ENCODE results near the gene TUBB3.

Gene TUBB3

DNA sequence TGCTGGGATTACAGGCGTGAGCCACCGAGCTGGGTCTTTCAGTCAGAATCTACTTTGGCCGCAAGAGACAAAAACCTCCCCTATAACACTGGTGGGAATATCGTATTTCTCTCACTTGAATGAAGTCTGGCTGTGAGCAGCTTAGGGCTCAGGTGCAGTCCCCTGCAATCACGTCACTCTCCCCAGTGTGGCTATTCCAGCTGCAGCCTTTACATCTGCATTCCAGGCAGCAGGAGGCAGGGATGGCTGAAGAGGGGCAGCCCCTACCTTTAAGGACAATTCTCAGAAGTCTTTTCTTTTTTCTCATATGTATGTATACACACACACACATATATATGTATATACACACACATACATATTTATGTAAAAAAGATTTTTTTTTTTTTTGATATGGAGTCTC, 28.4 kb downstream of the TUBB3 start:
- Histone ChIP-seq H3K27me3 (replicated peaks; ENCODE audit: insufficient read depth, low read length) (no peaks in the 10 kb centered on the region), H3K9me3 (replicated peaks; ENCODE audit: insufficient read depth, low read length) (no peaks in the 10 kb centered on the region), H3K4me2 (ENCODE audit: low read depth, low read length) (no peak overlapping the region), H3K4me3 (ENCODE audit: low read length) (no peak overlapping the region), H3K27ac (ENCODE audit: low read length) (no peak overlapping the region), H3F3A (ENCODE audit: insufficient read depth, low read length) (no peaks in the 10 kb centered on the region), H3K4me1 (ENCODE audit: low read length) (no peaks in the 10 kb centered on the region), H2AFZ (ENCODE audit: low read length) (no peak overlapping the region), H3K36me3 (replicated peaks; ENCODE audit: insufficient read depth, low read length) (no peaks in the 10 kb centered on the region), H4K20me1 (ENCODE audit: insufficient read depth, low read length) (no peaks in the 10 kb centered on the region), H3K9ac (ENCODE audit: low read length) (no peak overlapping the region), H3K79me2 (ENCODE audit: low read length) (0 out of 2 replicates have a peak, but pooled peaks cover 3% of the 10 kb centered on the region), H3K9me2 (replicated peaks; ENCODE audit: insufficient read depth, low read length) (no peaks in the 10 kb centered on the region)
- no peak for TF ChIP-seq EZH2 (optimal IDR thresholded peaks at IDR 0.05; ENCODE audit: low read depth, low read length)
- TF ChIP-seq, protein P1, sequence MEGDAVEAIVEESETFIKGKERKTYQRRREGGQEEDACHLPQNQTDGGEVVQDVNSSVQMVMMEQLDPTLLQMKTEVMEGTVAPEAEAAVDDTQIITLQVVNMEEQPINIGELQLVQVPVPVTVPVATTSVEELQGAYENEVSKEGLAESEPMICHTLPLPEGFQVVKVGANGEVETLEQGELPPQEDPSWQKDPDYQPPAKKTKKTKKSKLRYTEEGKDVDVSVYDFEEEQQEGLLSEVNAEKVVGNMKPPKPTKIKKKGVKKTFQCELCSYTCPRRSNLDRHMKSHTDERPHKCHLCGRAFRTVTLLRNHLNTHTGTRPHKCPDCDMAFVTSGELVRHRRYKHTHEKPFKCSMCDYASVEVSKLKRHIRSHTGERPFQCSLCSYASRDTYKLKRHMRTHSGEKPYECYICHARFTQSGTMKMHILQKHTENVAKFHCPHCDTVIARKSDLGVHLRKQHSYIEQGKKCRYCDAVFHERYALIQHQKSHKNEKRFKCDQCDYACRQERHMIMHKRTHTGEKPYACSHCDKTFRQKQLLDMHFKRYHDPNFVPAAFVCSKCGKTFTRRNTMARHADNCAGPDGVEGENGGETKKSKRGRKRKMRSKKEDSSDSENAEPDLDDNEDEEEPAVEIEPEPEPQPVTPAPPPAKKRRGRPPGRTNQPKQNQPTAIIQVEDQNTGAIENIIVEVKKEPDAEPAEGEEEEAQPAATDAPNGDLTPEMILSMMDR (IDR thresholded peaks at IDR 0.05; ENCODE audit: low read length) = no peak
- no peak for TF ChIP-seq EZH2phosphoT487 (IDR thresholded peaks at IDR 0.05; ENCODE audit: low read length)
- no peak for DNase-seq

DNA sequence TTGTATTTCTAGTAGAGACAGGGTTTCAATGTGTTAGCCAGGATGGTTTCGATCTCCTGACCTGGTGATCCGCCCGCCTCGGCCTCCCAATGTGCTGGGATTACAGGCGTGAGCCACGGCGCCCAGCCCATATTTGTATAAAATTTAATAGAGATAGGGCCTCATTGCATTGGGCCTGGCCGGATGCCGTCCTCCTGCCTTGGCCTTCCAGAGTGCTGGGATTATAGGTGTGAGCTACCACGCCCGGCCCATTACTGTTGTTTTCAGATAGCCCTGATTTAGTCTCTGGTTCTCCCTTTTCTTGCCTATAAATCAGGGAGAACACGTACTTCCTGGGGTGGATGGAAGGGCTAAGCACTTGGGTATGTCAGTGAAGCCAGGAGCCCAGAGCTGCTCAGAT, 28.9 kb downstream of the TUBB3 start:
- Histone ChIP-seq H3K27ac (ENCODE audit: low read length) (no peak overlapping the region), H3K27me3 (replicated peaks; ENCODE audit: insufficient read depth, low read length) (no peaks in the 10 kb centered on the region), H3K36me3 (replicated peaks; ENCODE audit: insufficient read depth, low read length) (no peaks in the 10 kb centered on the region), H3K9me2 (replicated peaks; ENCODE audit: insufficient read depth, low read length) (no peaks in the 10 kb centered on the region), H3K4me1 (ENCODE audit: low read length) (no peaks in the 10 kb centered on the region), H3K4me3 (ENCODE audit: low read length) (no peak overlapping the region), H3F3A (ENCODE audit: insufficient read depth, low read length) (no peaks in the 10 kb centered on the region), H3K4me2 (ENCODE audit: low read depth, low read length) (no peak overlapping the region), H4K20me1 (ENCODE audit: insufficient read depth, low read length) (no peaks in the 10 kb centered on the region), H2AFZ (ENCODE audit: low read length) (no peak overlapping the region), H3K9ac (ENCODE audit: low read length) (no peak overlapping the region), H3K79me2 (ENCODE audit: low read length) (0 out of 2 replicates have a peak, but pooled peaks cover 3% of the 10 kb centered on the region), H3K9me3 (replicated peaks; ENCODE audit: insufficient read depth, low read length) (no peaks in the 10 kb centered on the region)
- no peak for DNase-seq
- TF ChIP-seq EZH2phosphoT487 (IDR thresholded peaks at IDR 0.05; ENCODE audit: low read length) = no peak
- TF ChIP-seq EZH2 (optimal IDR thresholded peaks at IDR 0.05; ENCODE audit: low read depth, low read length) = no peak
- TF ChIP-seq, protein P1 (IDR thresholded peaks at IDR 0.05; ENCODE audit: low read length) = no peak

DNA sequence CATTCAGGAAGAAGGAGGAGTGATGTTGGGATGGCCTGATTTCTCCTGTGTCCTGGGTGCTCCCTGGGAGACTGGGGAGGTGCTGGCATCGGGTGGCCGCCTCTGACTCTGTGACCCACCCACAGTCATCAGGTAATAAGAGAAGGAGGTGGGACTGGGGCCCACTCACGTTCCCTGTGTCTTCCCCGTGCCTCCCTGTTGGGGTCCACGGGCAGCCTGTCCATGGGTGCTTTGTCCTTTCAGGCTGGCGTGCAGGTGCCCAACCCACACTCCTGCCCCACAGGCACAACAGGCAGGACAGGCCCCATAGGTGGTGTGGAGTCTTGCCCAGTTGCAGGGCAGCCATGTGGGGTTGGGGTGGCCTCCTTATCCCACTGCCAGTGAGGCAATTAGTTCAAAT, 29.4 kb downstream of the TUBB3 start:
- no peaks in the 10 kb centered on the region for H3K27me3 ChIP-seq (replicated peaks; ENCODE audit: insufficient read depth, low read length)
- no peak overlapping the region for H3K27ac ChIP-seq (ENCODE audit: low read length)
- TF ChIP-seq, protein P1 (IDR thresholded peaks at IDR 0.05; ENCODE audit: low read length) = no peak
- no peak for TF ChIP-seq EZH2phosphoT487 (IDR thresholded peaks at IDR 0.05; ENCODE audit: low read length)
- no peak for DNase-seq
- H2AFZ ChIP-seq (ENCODE audit: low read length) = no peak overlapping the region
- no peaks in the 10 kb centered on the region for H3K4me1 ChIP-seq (ENCODE audit: low read length)
- no peaks in the 10 kb centered on the region for H3K36me3 ChIP-seq (replicated peaks; ENCODE audit: insufficient read depth, low read length)
- 0 out of 2 replicates have a peak, but pooled peaks cover 3% of the 10 kb centered on the region for H3K79me2 ChIP-seq (ENCODE audit: low read length)
- H3K9me2 ChIP-seq (replicated peaks; ENCODE audit: insufficient read depth, low read length) = no peaks in the 10 kb centered on the region
- H4K20me1 ChIP-seq (ENCODE audit: insufficient read depth, low read length) = no peaks in the 10 kb centered on the region
- H3K4me3 ChIP-seq (ENCODE audit: low read length) = no peak overlapping the region
- no peaks in the 10 kb centered on the region for H3K9me3 ChIP-seq (replicated peaks; ENCODE audit: insufficient read depth, low read length)
- H3F3A ChIP-seq (ENCODE audit: insufficient read depth, low read length) = no peaks in the 10 kb centered on the region
- H3K4me2 ChIP-seq (ENCODE audit: low read depth, low read length) = no peak overlapping the region
- H3K9ac ChIP-seq (ENCODE audit: low read length) = no peak overlapping the region
